ENCODE measurements around the gene COL18A1. TPM values are rescaled to one million over a fixed set of nuclear protein-coding genes. Genes with fewer than 3 reads are reported as not detected.

The COL18A1 gene
- polyA plus RNA-seq, 1 of the 3 experiments (the other 2 are of a cell fraction): 118 TPM

DNA sequence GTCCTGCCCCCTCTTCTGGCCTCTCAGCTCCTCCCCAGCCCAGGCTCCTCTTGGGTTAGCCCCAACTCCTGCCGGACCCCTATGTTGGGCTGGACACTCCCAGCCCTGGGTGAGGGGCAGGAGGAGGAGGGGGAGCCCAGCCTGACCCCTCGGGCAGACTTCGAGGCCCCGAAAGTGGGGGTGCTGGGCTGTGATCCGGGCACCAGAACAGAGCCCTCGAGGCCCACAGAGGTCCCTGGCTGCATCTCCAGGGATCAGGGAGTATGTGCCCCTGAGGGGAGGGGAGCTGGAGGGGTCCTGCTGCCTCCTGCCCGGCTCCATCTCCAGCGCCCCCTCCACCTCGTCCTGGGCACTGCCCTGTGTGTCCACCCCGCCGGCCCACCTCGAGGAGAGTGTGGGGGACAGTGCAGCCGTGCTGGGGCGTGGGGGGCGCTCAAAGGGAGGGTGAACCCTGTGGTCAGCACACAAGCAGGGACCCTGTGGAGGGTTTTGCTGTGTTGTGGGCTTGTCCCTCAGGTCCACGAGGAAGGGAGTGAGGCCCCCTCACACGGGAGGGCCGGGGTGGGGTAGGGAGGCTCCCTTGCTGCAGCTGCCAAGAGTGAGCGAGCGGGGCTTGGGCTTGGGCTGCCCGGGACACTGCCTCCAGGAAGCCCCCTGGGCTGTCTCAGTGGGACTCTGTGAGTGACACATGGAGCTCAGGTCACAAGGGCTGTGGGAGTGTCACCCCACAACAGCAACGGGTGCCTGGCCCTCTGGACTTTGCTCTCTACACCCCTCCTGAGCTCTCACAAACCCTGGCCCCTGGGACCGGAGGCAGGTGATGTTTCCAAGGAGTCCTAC, 54.4 kb downstream of the COL18A1 start:
- no peak overlapping the region for H3K4me3 ChIP-seq (ENCODE audit: low read depth in 2 of 2, low read length in 1 of 2)
- DNase-seq: no peak
- H4K20me1 ChIP-seq (ENCODE audit: insufficient read depth): peaks cover 48% of the 10 kb centered on the region
- no peak for TF ChIP-seq SIN3A (IDR thresholded peaks at IDR 0.05; ENCODE audit: borderline replicate concordance, low read depth, low read length)
- no peak for TF ChIP-seq RCOR1 (IDR thresholded peaks at IDR 0.05; ENCODE audit: low read length)
- TF ChIP-seq CHD2 (IDR thresholded peaks at IDR 0.05; ENCODE audit: low read length, partially characterized antibody): no peak
- TF ChIP-seq POLR2AphosphoS5 (IDR thresholded peaks at IDR 0.05; ENCODE audit: low read depth, low read length): no peak
- TF ChIP-seq, protein P1, sequence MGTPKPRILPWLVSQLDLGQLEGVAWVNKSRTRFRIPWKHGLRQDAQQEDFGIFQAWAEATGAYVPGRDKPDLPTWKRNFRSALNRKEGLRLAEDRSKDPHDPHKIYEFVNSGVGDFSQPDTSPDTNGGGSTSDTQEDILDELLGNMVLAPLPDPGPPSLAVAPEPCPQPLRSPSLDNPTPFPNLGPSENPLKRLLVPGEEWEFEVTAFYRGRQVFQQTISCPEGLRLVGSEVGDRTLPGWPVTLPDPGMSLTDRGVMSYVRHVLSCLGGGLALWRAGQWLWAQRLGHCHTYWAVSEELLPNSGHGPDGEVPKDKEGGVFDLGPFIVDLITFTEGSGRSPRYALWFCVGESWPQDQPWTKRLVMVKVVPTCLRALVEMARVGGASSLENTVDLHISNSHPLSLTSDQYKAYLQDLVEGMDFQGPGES (IDR thresholded peaks at IDR 0.05; ENCODE audit: low read depth, low read length): no peak
- TF ChIP-seq EP300 (IDR thresholded peaks at IDR 0.05; ENCODE audit: borderline replicate concordance in 1 of 2, low read depth in 1 of 2, low read length in 1 of 2): no peak
- TF ChIP-seq GABPA (IDR thresholded peaks at IDR 0.05; ENCODE audit: low read depth): no peak
- no peak for TF ChIP-seq FOSL2 (IDR thresholded peaks at IDR 0.05; ENCODE audit: borderline replicate concordance, low read depth)
- no peak for TF ChIP-seq YY1 (IDR thresholded peaks at IDR 0.05; ENCODE audit: low read depth)
- TF ChIP-seq, protein P2, sequence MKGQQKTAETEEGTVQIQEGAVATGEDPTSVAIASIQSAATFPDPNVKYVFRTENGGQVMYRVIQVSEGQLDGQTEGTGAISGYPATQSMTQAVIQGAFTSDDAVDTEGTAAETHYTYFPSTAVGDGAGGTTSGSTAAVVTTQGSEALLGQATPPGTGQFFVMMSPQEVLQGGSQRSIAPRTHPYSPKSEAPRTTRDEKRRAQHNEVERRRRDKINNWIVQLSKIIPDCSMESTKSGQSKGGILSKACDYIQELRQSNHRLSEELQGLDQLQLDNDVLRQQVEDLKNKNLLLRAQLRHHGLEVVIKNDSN (IDR thresholded peaks at IDR 0.05; ENCODE audit: borderline replicate concordance, low read depth): no peak
- no peak for TF ChIP-seq MXI1 (IDR thresholded peaks at IDR 0.05; ENCODE audit: low read depth, low read length)
- no peak for TF ChIP-seq GATA2 (CRISPR knock-in tag; IDR thresholded peaks at IDR 0.05)
- TF ChIP-seq, protein P3, sequence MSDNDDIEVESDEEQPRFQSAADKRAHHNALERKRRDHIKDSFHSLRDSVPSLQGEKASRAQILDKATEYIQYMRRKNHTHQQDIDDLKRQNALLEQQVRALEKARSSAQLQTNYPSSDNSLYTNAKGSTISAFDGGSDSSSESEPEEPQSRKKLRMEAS (IDR thresholded peaks at IDR 0.05; ENCODE audit: low read depth): no peak
- TF ChIP-seq SMC3 (IDR thresholded peaks at IDR 0.05; ENCODE audit: low read depth, low read length): no peak
- peaks cover 0 to 5% of the 10 kb centered on the region in 2 experiments for H3K36me3 ChIP-seq (replicated peaks in 1 of 2; ENCODE audit: control insufficient read depth in 1 of 2, insufficient read depth in 2 of 2, low read length in 1 of 2)
- no peaks in the 10 kb centered on the region for H3K9me3 ChIP-seq
- no peaks in the 10 kb centered on the region for H3F3A ChIP-seq (replicated peaks; ENCODE audit: insufficient read depth)
- H3K9ac ChIP-seq: no peak overlapping the region
- peaks cover 73% of the 10 kb centered on the region for H3K79me2 ChIP-seq (ENCODE audit: insufficient read depth)
- 89% methylated on average over 8 of the region's 23 CpGs for WGBS (ENCODE audit: low lambda C conversion rate)
- no peak overlapping the region for H2AFZ ChIP-seq (ENCODE audit: low read depth)
- peaks cover 0 to 9% of the 10 kb centered on the region in 2 experiments; a peak in 1 of 4 replicates for H3K4me1 ChIP-seq (ENCODE audit: control insufficient read depth in 1 of 2, insufficient read depth in 2 of 2, low read depth in 1 of 2, low read length in 1 of 2)
- ChIA-PET POLR2A (no interaction called here), CTCF (interaction anchor here (0.7 to 3.4 kb wide), 4 partner anchors 9 to 319 kb away, joined by 3 to 10 read pairs (median 4); no protein-coding TSS in a partner anchor)
- no peaks in the 10 kb centered on the region for H3K27me3 ChIP-seq (ENCODE audit: insufficient read depth)
- H3K4me2 ChIP-seq: no peak overlapping the region
- H3K9me2 ChIP-seq: no peaks in the 10 kb centered on the region
- H3K27ac ChIP-seq (ENCODE audit: low read depth in 2 of 2, low read length in 1 of 2): peak overlapping the region in 1 of 2 experiments; percentile 65; a peak in 1 of 4 replicates
